SK-N-MC (cell line): ENCODE results near the gene MTHFD1.

Experiments used
- EZH2 ChIP-seq: fragments of 200-600 bp; sonication (generic); IDR thresholded peaks from one replicate; pipeline ENCODE4 v1.6.1; 2017; ENCODE audit warnings: antibody characterized with exemption
- POLR2AphosphoS5 ChIP-seq: IDR thresholded peaks from 2 replicates; pipeline ENCODE4 v1.6.1; 2012; ENCODE audit warnings: mild to moderate bottlenecking, low read depth, low read length, borderline replicate concordance

- no peak for TF ChIP-seq POLR2AphosphoS5
- TF ChIP-seq EZH2, result no peak
These were observed 54.3 kb downstream of the MTHFD1 start for GRCh38 chr14:64442300-64442988.
